Choroid plexus epithelial cell (primary cell): ENCODE results near the gene ATP1A3.

Experiments used
- DNase-seq: peaks from one replicate; pipeline ENCODE4 v3.0.0-alpha.2; 2010; ENCODE audit warnings: low read depth
- H3K4me3 ChIP-seq: 2 replicates; pipeline ENCODE4 v1.5.1; 2011; ENCODE audit warnings: low read depth, mild to moderate bottlenecking, control low read depth, low read length, moderate library complexity
- CTCF ChIP-seq: conservative IDR thresholded peaks from 2 replicates; pipeline ENCODE4 v1.5.1; 2011; ENCODE audit warnings: low read depth, mild to moderate bottlenecking, control low read depth, inconsistent platforms, low read length, moderate library complexity

The ATP1A3 gene

DNA sequence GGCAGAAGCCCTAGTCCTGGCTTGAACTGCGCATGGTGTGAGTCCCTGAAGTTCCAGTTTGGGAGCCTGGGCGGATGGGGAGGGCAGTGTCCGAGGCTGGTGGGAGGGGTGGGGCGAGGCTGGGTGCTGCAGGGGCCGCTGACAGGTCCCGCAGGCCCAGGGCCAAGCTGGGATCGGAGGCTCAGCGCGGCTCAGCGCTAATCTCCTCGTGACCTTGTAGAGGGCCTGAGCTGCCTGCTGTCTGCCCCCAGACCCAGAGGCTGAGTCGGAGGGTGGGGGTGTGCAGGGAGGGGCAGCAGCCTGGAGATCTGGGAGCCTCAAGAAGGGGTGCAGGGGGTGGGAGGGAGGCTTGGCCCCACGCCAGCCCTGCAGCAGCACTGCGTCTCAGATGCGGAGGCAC is 3.0 kb downstream of the ATP1A3 start:
- no peak for TF ChIP-seq CTCF
- no peak for DNase-seq
- no peak overlapping the region for H3K4me3 ChIP-seq

DNA sequence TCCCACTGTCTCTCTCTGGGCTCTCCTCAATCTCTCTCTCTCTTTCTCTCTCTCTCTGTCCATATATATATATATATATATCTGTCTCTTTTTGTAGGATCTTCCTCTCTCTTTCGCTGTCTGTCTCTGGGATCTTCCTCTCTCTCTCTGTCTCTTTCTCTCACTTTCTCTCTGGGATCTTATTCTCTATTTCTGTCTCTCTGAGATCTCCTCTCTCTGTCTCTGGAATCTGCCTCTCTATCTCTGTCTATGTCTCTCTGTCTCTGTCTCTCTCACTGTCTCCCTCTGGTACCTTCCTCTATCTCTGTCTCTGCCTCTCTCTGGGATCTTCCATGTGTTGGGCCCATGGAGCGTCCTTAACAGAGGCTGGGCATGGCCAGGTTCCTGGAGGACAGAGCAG is 3.4 kb downstream of the ATP1A3 start:
- H3K4me3 ChIP-seq = no peak overlapping the region
- TF ChIP-seq CTCF = no peak
- DNase-seq = no peak

GRCh38 chr19:41990028-41990427 is 4.0 kb downstream of the ATP1A3 start:
- no peak overlapping the region for H3K4me3 ChIP-seq
- DNase-seq = no peak
- no peak for TF ChIP-seq CTCF

GRCh38 chr19:41988947-41989346 is 5.1 kb downstream of the ATP1A3 start:
- TF ChIP-seq CTCF = no peak
- H3K4me3 ChIP-seq = no peak overlapping the region
- DNase-seq = no peak

DNA sequence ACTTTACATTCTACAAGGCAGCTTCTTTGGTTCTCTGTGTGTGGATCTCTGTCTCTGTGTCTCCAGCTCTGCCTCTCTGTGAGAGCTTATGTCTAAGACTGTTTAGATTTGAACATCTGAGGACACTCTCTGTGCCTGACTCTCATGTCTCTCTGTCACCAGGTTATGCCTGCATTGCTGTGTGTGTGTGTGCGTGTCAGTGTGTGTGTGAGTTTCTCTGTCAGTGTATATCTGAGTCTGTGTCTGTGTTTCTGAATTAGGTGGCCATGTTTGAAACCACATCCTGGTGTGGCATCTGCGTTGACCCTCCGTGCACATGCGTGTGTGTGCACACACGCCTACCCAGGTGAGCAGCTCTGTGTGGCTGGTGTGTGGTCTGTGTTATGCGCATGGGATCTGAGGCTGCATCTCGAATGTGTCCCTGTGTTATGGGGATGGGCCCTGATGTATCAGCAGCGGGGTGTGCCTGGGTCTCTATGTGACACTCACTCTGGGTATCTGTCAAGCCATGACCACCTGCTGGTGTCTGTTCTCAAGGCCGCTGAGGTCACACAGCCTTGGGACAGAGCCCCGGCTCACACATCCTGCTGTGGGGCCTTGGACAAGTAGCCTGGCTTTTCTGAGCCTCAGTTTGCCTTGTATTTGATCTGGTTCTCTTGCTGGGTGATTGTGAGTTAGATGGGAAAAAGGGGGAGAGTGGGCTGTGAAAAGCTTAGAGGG is 6.7 kb downstream of the ATP1A3 start:
- no peak for DNase-seq
- H3K4me3 ChIP-seq = no peak overlapping the region
- no peak for TF ChIP-seq CTCF

DNA sequence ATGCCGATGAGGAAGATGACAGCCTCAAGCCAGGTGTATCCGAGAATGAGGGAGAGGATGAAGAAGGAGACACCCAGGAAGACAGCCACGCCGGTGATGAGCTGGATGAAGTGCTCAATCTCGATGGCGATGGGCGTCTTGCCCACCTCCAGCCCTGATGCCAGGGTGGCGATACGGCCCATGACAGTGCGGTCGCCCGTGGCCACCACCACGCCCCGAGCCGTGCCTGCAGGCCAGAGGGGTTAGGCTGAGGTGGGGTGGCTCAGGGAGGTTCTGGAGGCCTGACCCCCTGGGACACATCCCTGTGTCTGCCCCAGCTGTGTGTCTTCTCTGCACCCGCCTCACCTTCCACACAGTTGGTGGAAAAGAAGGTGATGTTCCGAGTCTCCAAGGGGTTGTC is 9.1 kb downstream of the ATP1A3 start:
- no peak for TF ChIP-seq CTCF
- DNase-seq = no peak
- no peak overlapping the region for H3K4me3 ChIP-seq

GRCh38 chr19:41981724-41982123 is 12.3 kb downstream of the ATP1A3 start:
- TF ChIP-seq CTCF = no peak
- DNase-seq = no peak
- no peak overlapping the region for H3K4me3 ChIP-seq
